Pancreas (tissue), 10 donors: Measurements from ENCODE around the gene KRIT1. TPM values are rescaled to one million over a fixed set of nuclear protein-coding genes. Genes with fewer than 3 reads are reported as not detected.
A peak's percentile ranks its signal among the peaks of the same experiment; 100 is the strongest.
"Not testable (repeated sequence)": the region's sequence is repeated elsewhere in the genome, so short reads cannot be mapped to it uniquely, and the experiment has no call there.

Experiments
- ATAC-seq, 4 donors: fragments of 200-7000 bp; cut with Tn5 transposase; one replicate each; pipeline versions ENCODE4 v1.8.0 to v1.9.1; 2020; ENCODE audit warnings: mild to moderate bottlenecking in 4 of 4, moderate library complexity in 4 of 4
- DNase-seq, 6 donors: peaks; one replicate each; pipeline ENCODE4 v3.0.0-alpha.2; 2020
- FAIRE-seq: peaks from 2 replicates; lab custom pipeline; 2012; peaks lifted over from hg19 to GRCh38; lab: Jason Lieb, UNC
- H3K27ac ChIP-seq, 4 donors: fragments of 200-600 bp; sonication (generic); 1 replicate in 3 of 4; 2 replicates in 1 of 4; pipeline versions ENCODE4 v1.5.0 to v1.8.0; 2020
- H3K27me3 ChIP-seq, 4 donors: fragments of 200-600 bp; one replicate each; pipeline ENCODE4 v1.8.0; 2021
- H3K36me3 ChIP-seq, 3 donors: fragments of 200-600 bp; sonication (generic) in 1 of 3; one replicate each; pipeline versions ENCODE4 v1.5.0 to v1.8.0; 2020 to 2021
- H3K4me1 ChIP-seq, 3 donors: fragments of 200-600 bp; one replicate each; pipeline ENCODE4 v1.8.0; 2021
- H3K4me3 ChIP-seq, 4 donors: fragments of 200-600 bp; sonication (generic) in 2 of 4; one replicate each; pipeline versions ENCODE4 v1.5.0 to v1.8.0; 2020 to 2021
- H3K9me3 ChIP-seq, 4 donors: fragments of 200-600 bp; one replicate each; pipeline ENCODE4 v1.8.0; 2021
- CTCF ChIP-seq, 4 donors: fragments of 200-600 bp; sonication (generic) in 3 of 4; IDR thresholded peaks; one replicate each; pipeline versions ENCODE4 v1.5.0 to v1.8.0; 2021; ENCODE audit warnings: antibody characterized with exemption in 4 of 4
- WGBS, 2 donors: extraction: QIAGEN DNeasy Blood & Tissue Kit; methylation state at CpG; one replicate each; pipeline ENCODE4 v1.1.7; 2013; 5-methylcytosine and 5-hydroxymethylcytosine counted together
- intact Hi-C, 3 donors: fragments of 100-400 bp; cut with DNase I; formaldehyde crosslinking; loops; one replicate each; pipeline versions ENCODE4 v1.11.1 to v1.14.2; 2022
- polyA plus RNA-seq, 2 donors: library from polyadenylated mRNA; stranded (reverse); fragments of 200-250 nt; gene quantifications; one replicate each; pipeline ENCODE4 v1.2.3, GENCODE V29; 2013
- total RNA-seq, 6 donors: library from RNA; stranded (reverse); fragmentation: NEBNext Ultra II Directional in 4 of 6; extraction: Animal tissue kit (Norgen Biotek cat#: 25700) in 4 of 6; gene quantifications; one replicate each; pipeline versions ENCODE4 v1.2.1 to v1.2.4, GENCODE V29; 2021 to 2023
- donor health status: healthy with polysubstance abuse.
- donor health status: DM: no; HTN: no; CAD: no; lungs with moderate emphysema.
- donor health status: DM: no; HTN: no; CAD: no.
- donor health status: control.
- donor health status: control.
- donor health status: Bipolar disorder and iron deficiency.
- donor health status: DM: yes; HTN: yes; CAD: no.
- donor health status: DM: no; HTN: no; CAD: no.
- donor health status: DM: no; HTN: no; CAD: no.
- donor health status: DM: yes; HTN: yes; CAD: no.

Gene KRIT1
- total and polyA plus RNA-seq, 8 donors, result 13.2 to 30.8 (median 21.4) TPM

DNA sequence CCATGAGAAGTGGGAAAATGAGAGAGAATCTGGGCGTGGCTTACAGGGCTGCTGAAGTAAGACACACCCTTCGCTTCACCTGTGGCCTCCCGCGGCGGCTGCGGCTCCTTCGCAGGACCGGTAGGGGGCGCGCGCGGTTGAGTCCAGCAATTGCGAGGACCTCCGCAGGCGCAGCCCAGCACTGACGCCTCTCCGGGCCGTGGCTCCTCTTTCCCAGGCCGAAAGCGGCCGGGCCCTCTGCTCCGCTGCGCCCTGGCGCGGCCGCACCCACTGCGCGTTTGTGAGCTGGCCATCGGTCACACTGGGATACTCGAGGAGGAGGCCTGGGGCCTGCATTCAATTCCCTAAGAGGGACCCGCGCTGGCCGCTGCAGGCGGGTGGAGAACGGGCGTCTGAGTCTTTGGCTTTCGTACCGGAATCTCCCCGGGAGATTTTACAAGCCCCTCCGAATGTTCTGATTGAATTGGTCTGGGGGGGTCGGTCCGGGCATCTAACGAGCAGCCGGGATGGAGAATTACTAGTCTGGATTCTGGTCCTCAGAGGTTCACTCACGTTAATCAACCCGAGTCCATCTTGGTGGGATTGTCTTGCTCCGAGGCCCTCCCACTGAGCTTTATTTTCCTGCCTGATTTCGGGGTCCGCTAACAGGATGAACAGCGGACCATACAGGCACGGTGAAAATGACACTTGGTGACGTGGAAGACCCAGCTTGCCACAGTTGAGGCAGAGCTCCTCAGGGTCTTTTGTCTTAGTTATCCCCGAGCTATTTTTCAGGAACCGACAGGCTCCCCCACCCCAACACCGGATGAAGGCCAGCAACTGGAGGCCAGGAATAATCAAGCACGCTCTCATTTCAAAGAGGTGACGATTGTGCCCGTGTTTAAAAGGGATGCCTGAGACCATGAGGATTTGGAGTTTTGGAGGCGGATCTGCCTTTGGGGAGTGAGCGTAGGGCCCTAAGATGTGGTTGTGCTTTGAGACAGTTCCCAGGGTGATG is 66.5 kb downstream of the KRIT1 start, which contains the start of gene LRRD1:
TSS of gene LRRD1 (minus strand) at position 215 of the 997 bp plus-strand sequence. CDS start 13,940 bp downstream, outside the sequence.
- FAIRE-seq (no peak), DNase-seq (peak; percentile 89 to 99 (median 96)), ATAC-seq (peak; percentile 99 to 100 (median 100))
- intact Hi-C loops, result no loop called here
- peak; percentile 99 to 100 (median 100) for TF ChIP-seq CTCF (IDR thresholded peaks at IDR 0.05)
- H3K4me1 ChIP-seq, result peaks cover 0 to 3% (median 0%) of the 10 kb centered on the region in 3 donors
- H3K27me3 ChIP-seq, result no peaks in the 10 kb centered on the region
- WGBS, 2 donors, result 8 to 9% methylated on average over 57 to 60 of the region's 60 CpGs
- H3K36me3 ChIP-seq, result no peaks in the 10 kb centered on the region
- H3K27ac ChIP-seq, result peak within 1 kb of the TSS; percentile 68 to 77 (median 74)
- H3K4me3 ChIP-seq, result peak within 1 kb of the TSS; percentile 18 to 60 (median 46)
- no peaks in the 10 kb centered on the region for H3K9me3 ChIP-seq

DNA sequence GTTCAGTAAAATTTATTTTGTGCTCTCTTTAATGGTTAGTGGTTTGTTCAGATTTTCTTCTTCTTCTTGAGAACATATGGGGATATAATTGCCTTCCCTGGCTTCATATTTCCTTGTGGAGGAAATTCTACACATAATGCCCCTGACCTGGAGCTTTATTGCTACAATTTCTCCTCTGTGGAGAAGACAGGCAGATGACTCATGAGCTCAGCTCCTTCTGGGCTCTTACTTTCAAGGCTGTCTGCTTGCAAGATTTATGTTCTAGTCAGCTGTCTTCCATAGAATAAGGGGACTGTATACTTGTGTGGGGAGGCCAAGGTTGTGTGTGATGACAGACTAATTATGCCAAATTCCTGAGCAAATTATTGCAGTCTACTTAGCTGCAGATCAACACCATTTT is 68.4 kb downstream of the KRIT1 start:
- no peaks in the 10 kb centered on the region for H3K27me3 ChIP-seq
- H3K4me1 ChIP-seq, result peaks cover 0 to 3% (median 0%) of the 10 kb centered on the region in 3 donors
- TF ChIP-seq CTCF (IDR thresholded peaks at IDR 0.05), result no peak
- H3K4me3 ChIP-seq, result no peak overlapping the region
- FAIRE-seq (no peak), DNase-seq (no peak), ATAC-seq (no peak)
- H3K36me3 ChIP-seq, result no peaks in the 10 kb centered on the region
- no peak overlapping the region for H3K27ac ChIP-seq
- H3K9me3 ChIP-seq, result no peaks in the 10 kb centered on the region
- intact Hi-C loops, result no loop called here

GRCh38 chr7:92169529-92169928 is 76.2 kb downstream of the KRIT1 start:
- ATAC-seq, DNase-seq, H3K27ac ChIP-seq, FAIRE-seq, H3K4me1 ChIP-seq, H3K9me3 ChIP-seq, H3K27me3 ChIP-seq, H3K36me3 ChIP-seq, H3K4me3 ChIP-seq, intact Hi-C loops: not testable (repeated sequence)
- WGBS, 2 donors, result 57 to 74% methylated on average over 2 of the region's 2 CpGs

DNA sequence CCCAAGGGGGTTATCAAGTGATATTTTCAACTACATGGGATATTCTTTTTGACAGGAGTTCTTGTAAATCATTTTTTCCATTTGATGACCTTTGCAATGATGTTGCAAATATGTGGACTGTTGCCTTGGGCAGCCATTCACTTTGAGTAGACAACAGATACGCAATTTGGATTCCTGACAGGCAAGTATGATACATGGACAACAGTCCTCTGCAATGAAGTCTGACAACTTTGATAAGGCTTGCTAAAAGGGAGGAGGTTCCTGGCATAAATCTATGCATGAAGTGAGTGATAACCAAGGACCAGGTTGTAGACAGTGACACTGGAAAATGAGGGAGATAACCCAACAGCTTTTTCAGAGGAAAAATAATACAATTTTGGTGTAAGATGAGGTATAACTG is 84.4 kb downstream of the KRIT1 start:
- Histone ChIP-seq H3K27ac (no peak overlapping the region), H3K36me3 (no peaks in the 10 kb centered on the region), H3K4me3 (no peak overlapping the region), H3K9me3 (no peaks in the 10 kb centered on the region), H3K27me3 (no peaks in the 10 kb centered on the region), H3K4me1 (no peaks in the 10 kb centered on the region)
- TF ChIP-seq CTCF (IDR thresholded peaks at IDR 0.05), result no peak
- DNase-seq (no peak), FAIRE-seq (no peak), ATAC-seq (no peak)
- WGBS, 2 donors, result 59 to 76% methylated on average over 1 of the region's 1 CpG
- intact Hi-C loops, result no loop called here

GRCh38 chr7:92158660-92159575 is 86.8 kb downstream of the KRIT1 start:
- no peaks in the 10 kb centered on the region for H3K27me3 ChIP-seq
- 85 to 86% methylated on average over 3 of the region's 3 CpGs for WGBS, 2 donors
- TF ChIP-seq CTCF (IDR thresholded peaks at IDR 0.05), result no peak
- intact Hi-C loops, result no loop called here
- H3K9me3 ChIP-seq, result no peaks in the 10 kb centered on the region
- no peak for FAIRE-seq
- H3K4me1 ChIP-seq, result no peaks in the 10 kb centered on the region
- DNase-seq, result no peak
- no peak overlapping the region for H3K27ac ChIP-seq
- no peak overlapping the region for H3K4me3 ChIP-seq
- no peaks in the 10 kb centered on the region for H3K36me3 ChIP-seq
- ATAC-seq, result peak in 1 of 4 donors; percentile 43
